Activated naive CD8-positive, alpha-beta T cell treated with anti-CD3 and anti-CD28 coated beads for 36 hours (primary cell): ENCODE data around the gene TUSC2. TPM values are rescaled to one million over a fixed set of nuclear protein-coding genes. Genes with fewer than 3 reads are reported as not detected.

ENCODE experiments used
- total RNA-seq, 2 experiments: library from RNA; stranded (reverse); gene quantifications; one replicate each; pipeline ENCODE4 v1.2.3, GENCODE V29; 2021

The TUSC2 gene
- total RNA-seq, 2 experiments from 2014 or later, result 26.8 to 29.1 TPM

Other genes with a start within 250 kb of the TUSC2 start
- gene RBM5, start 239.3 kb downstream of the TUSC2 start, total RNA-seq, result 100 to 1,000 TPM in 1 of 2 experiments, 10 to 100 TPM in 1; 99.8 to 102 TPM
- gene SEMA3F, start 172.9 kb downstream of the TUSC2 start, total RNA-seq, result under 1 TPM; 0.10 to 0.28 TPM
- gene GNAT1, start 136.6 kb downstream of the TUSC2 start, total RNA-seq, result under 1 TPM in 1 of 2 experiments, not detected in 1; 0.12 TPM
- under 1 TPM in 1 of 2 experiments, not detected in 1; 0.18 TPM for gene SLC38A3, start 123.0 kb downstream of the TUSC2 start, total RNA-seq
- 100 to 1,000 TPM; 211 to 217 TPM for gene GNAI2, start 92.0 kb downstream of the TUSC2 start, total RNA-seq
- 1 to 10 TPM; 1.2 to 1.6 TPM for gene SEMA3B, start 59.1 kb downstream of the TUSC2 start, total RNA-seq
- not detected for gene LSMEM2, start 49.1 kb downstream of the TUSC2 start, total RNA-seq
- gene IFRD2, start 35.8 kb downstream of the TUSC2 start, total RNA-seq, result 100 to 1,000 TPM; 177 to 182 TPM
- gene HYAL3, start 28.8 kb downstream of the TUSC2 start, total RNA-seq, result 1 to 10 TPM; 6.0 to 6.8 TPM
- 10 to 100 TPM; 16.3 to 16.7 TPM for gene NAA80, start 28.8 kb downstream of the TUSC2 start, total RNA-seq
- gene HYAL1, start 24.6 kb downstream of the TUSC2 start, total RNA-seq, result under 1 TPM in 1 of 2 experiments, not detected in 1; 0.35 TPM
- 1 to 10 TPM; 6.5 to 6.8 TPM for gene HYAL2, start 5.5 kb downstream of the TUSC2 start, total RNA-seq
- gene RASSF1, start 12.6 kb upstream of the TUSC2 start, total RNA-seq, result 10 to 100 TPM; 51.7 to 53.7 TPM
- under 1 TPM; 0.39 to 0.74 TPM for gene ZMYND10, start 17.5 kb upstream of the TUSC2 start, total RNA-seq
- gene NPRL2, start 22.6 kb upstream of the TUSC2 start, total RNA-seq, result 10 to 100 TPM; 41.1 to 43.8 TPM
- 10 to 100 TPM; 19.4 to 19.5 TPM for gene CYB561D2, start 22.6 kb upstream of the TUSC2 start, total RNA-seq
- 10 to 100 TPM; 19.0 to 20.2 TPM for gene TMEM115, start 31.3 kb upstream of the TUSC2 start, total RNA-seq
- under 1 TPM; 0.70 to 0.80 TPM for gene CACNA2D2, start 175.4 kb upstream of the TUSC2 start, total RNA-seq
- gene C3orf18, start 239.5 kb upstream of the TUSC2 start, total RNA-seq, result 10 to 100 TPM; 15.9 to 17.1 TPM
- gene HEMK1, start 241.3 kb upstream of the TUSC2 start, total RNA-seq, result 10 to 100 TPM; 59.8 to 64.7 TPM